GM18508 (cell line): ENCODE results near the gene UBE2V1.
"Not testable (repeated sequence)": the region's sequence is repeated elsewhere in the genome, so short reads cannot be mapped to it uniquely, and the experiment has no call there.

Experiments
- ATAC-seq: cut with Tn5 transposase; IDR thresholded peaks from one replicate; pipeline ENCODE4 v1.9.1; 2021; ENCODE audit warnings: moderate number of reproducible peaks; ENCODE audit not compliant: insufficient read depth, unreplicated experiment

UBE2V1 gene

GRCh38 chr20:50099565-50099991, 13.4 kb downstream of the UBE2V1 start:
- no peak for ATAC-seq

DNA sequence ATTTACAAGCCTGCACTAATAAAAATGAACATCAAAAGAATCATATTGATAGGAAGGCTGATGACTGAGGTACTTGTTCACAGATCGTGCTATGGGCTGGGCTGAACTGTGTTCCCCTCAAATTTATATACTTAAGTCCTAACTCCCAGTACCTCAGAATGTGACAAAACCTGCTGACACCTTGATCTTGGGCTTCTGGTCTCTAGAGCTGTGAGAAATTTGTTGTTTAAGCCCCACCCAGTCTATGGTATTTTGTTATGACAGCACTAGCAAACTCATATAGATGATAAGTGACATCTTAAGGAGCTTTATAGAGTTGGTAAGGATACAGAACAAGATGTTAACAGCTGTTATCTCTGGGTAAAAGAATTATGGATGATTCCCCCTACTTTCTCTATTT, 13.8 kb downstream of the UBE2V1 start:
- no peak for ATAC-seq

DNA sequence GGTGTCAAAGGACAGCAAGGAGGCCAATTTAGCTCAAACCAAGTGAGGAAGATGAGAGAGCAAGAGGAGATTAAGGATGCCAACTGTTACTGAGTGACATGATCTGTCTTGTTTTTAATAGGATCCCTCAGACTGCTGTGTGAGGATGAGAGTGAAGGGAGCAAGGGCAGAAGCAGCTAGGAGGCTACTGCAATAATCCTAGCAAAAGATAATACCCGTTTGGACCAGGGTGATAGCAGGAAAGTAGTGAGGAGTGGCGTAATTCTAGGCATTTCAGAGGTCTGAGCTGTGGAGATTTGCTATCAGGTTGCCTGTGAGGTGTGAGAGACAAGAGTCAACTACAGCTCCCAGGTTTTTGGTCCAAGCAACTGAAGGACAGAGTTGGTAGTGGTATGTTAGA, 14.7 kb downstream of the UBE2V1 start:
- ATAC-seq, result no peak

- no peak for ATAC-seq
Observed at GRCh38 chr20:50097843-50098242, 15.1 kb downstream of the UBE2V1 start.

DNA sequence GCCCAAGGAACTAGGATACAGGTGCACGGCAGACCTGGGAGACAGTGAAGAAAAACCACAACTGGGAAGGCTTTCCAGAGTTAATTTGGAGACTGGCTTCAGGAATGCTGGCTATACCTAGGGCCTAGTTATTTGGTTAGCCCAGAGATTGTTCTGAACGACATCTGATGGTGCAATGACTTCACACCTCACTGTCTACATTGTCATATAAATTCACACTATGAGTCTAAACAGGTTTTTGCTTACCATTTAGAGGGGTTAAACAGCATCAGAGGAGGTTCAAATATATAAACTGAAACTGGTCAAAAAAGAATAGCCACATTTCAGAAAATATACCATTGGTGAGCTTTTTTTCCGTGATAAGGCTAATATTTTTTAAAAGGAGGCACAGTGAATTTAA, 16.7 kb downstream of the UBE2V1 start:
- no peak for ATAC-seq

GRCh38 chr20:50095476-50096078, 17.4 kb downstream of the UBE2V1 start:
- no peak for ATAC-seq

DNA sequence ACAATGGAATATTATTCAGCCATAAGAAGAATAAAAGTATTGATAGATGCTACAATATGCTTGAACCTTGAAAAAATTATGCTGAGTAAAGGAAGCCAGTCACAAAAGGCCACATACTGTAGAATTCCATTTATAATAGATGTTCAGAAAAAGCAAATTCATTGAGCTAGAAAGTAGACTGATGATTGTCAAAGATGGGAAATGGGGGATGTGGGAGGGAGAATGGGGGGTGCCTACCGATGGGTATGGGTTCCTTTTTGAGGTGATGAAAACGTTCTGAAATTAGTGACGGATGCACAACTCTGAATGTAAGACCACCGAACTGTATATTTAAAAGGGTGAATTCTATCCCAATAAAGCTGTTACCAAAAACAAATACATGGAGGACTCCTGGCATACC, 18.4 kb downstream of the UBE2V1 start:
- no peak for ATAC-seq

- no peak for ATAC-seq
Observed at GRCh38 chr20:50093240-50093639, 19.7 kb downstream of the UBE2V1 start.

DNA sequence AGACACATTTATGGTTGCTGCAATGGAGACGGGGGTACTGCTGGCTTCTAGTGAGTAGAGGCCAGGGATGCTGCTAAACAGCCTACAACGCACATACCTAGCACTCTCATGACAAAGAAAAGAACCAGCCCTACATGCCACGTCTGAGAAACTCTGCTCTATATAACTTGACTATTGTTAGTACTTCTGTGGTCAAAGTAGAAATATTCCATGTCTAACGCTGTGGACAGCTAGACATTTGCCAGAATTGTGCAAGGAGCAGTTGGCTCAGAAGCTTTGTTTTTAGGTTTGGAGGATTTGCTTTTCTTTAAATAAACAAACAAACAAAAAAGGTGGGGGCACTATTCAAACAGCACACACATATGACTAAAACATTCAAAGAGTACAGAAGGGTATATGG, 20.5 kb downstream of the UBE2V1 start:
- no peak for ATAC-seq

DNA sequence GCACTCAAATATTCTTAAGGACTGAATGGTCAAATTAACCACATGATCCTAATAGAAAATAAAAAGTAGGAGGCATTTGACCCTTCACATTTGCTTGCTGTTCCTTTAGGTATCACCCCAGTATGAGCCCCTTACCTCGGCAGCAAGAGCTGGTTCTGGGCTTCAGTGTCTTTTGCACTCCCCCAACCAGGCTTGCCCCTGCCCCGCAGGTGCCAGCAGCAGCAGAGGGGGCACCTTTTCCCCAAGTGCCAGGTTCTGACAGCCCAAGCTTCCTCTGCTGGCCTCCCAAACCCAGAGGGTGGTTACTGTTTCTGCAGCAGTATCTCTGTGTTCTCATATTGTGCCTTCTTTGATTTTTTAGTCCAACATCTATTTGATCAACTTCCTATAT, 23.2 kb downstream of the UBE2V1 start:
- ATAC-seq, result no peak

- no peak for ATAC-seq
Observed at GRCh38 chr20:50089140-50089786, 23.7 kb downstream of the UBE2V1 start.

DNA sequence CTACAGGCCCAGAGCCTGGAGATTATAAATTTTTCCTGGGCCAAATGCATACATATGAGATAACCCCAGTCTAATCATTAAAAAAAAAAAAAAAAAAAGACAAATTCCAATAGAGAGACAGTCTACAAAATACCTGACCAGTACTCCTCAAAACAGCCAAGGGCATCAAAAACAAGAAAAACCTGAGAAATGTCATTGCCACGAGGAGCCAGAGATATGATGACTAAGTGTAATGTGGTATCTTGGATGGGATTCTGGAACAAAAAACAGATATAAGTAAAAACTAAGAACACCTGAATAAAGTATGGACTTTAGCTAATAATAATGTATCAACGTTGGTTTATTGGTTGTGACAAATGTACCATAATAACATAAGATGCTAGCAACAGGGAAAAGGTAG, 24.9 kb downstream of the UBE2V1 start:
- ATAC-seq, result no peak

- no peak for ATAC-seq
Observed at GRCh38 chr20:50085481-50086365, 27.2 kb downstream of the UBE2V1 start.

GRCh38 chr20:50085146-50085480, 27.8 kb downstream of the UBE2V1 start:
- ATAC-seq, result no peak

- ATAC-seq, result no peak
Observed at GRCh38 chr20:50083034-50083433, 29.9 kb downstream of the UBE2V1 start.

- ATAC-seq, result not testable (repeated sequence)
Observed at GRCh38 chr20:50082056-50082455, 30.9 kb downstream of the UBE2V1 start.

DNA sequence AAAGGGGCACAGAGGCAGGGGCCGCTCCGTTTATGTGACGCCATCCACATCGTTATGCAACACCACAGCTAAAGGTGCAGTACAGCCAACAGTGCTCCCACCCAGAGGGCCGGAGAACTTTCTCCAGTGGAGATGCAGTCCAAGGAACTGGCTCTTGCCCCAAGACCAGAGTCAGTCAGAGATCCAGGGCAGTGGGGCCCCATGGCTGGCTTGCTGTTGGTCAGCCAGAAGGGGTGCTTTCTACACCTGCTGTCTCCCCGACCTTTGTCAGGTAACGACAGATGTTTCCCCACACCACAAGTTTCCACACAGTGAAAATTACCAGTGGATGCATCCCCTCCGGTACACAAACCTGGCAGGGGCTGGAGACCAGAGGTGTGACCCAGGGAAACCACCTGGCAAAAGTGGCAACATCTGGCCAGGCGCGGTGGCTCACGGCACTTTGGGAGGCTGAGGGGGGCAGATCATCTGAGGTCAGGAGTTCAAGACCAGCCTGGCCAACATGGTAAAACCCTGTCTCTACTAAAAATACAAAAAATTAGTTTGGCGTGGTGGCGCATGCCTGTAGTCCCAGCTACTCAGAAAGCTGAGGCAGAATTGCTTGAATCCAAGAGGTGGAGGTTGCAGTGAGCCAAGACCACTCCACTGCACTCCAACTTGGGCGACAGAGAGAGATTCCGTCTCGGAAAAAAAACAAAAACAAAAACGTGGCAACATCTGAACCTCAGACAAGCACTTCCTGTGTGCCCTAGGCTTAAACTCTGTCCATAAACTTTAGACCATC, 34.9 kb downstream of the UBE2V1 start:
- no peak for ATAC-seq

DNA sequence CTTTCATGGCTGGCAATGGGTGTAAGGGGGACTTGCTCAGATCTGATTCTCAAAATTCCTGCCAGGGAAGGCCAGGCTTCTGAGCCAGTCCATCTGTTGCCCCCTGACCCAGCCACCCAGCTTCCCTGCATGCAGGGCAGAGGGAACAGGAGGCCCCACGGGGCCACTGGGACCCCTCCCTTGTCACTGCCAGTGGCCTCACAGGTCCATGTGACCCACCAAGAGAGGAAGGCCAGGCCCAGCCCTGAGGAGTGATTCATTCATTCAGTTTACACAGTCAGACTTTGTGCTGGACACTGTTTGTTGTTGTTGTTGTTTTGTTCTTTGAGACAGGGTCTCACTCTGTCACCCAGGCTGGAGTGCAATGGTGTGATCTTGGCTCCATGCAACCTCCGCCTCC, 39.5 kb downstream of the UBE2V1 start:
- no peak for ATAC-seq

- ATAC-seq, result no peak
Observed at GRCh38 chr20:50071039-50071888, 41.7 kb downstream of the UBE2V1 start.

GRCh38 chr20:50070361-50070760, 42.6 kb downstream of the UBE2V1 start:
- ATAC-seq, result no peak
